WTC11 (cell line): ENCODE results near the gene POLD1. TPM values are rescaled to one million over a fixed set of nuclear protein-coding genes. Genes with fewer than 3 reads are reported as not detected.

Source experiments
- ATAC-seq: fragments of 200-7000 bp; cut with Tn5 transposase; 2 replicates; pipeline ENCODE4 v1.10.0; 2021; ENCODE audit warnings: mild to moderate bottlenecking, moderate library complexity
- CTCF ChIA-PET: fragments of 300-600 bp; sonication (Branson Sonifier 250); formaldehyde crosslinking; loops from one replicate; lab custom pipeline; 2021; ENCODE audit warnings: antibody characterized with exemption; lab: Charles Lee
- POLR2A ChIA-PET: fragments of 350-600 bp; sonication (Branson Sonifier 250); formaldehyde crosslinking; loops from one replicate; lab custom pipeline; 2021; ENCODE audit warnings: antibody characterized with exemption; lab: Charles Lee
- DNase-seq: peaks from one replicate; pipeline ENCODE4 v3.0.0; 2021; ENCODE audit warnings: low spot score
- H3K27ac Mint-ChIP-seq: 2 replicates; pipeline ENCODE4 v1.8.0; 2021; ENCODE audit warnings: mixed read lengths
- H3K27me3 Mint-ChIP-seq: 2 replicates; pipeline ENCODE4 v1.8.0; 2021; ENCODE audit warnings: low read depth, mild to moderate bottlenecking, moderate library complexity, mixed read lengths
- H3K36me3 Mint-ChIP-seq: 2 replicates; pipeline ENCODE4 v1.8.0; 2021; ENCODE audit warnings: mixed read lengths
- H3K4me1 Mint-ChIP-seq: 2 replicates; pipeline ENCODE4 v1.8.0; 2022; ENCODE audit warnings: mixed read lengths
- H3K4me3 Mint-ChIP-seq: 2 replicates; pipeline ENCODE4 v1.8.0; 2021; ENCODE audit warnings: mild to moderate bottlenecking, moderate library complexity, mixed read lengths
- H3K9me3 Mint-ChIP-seq: 2 replicates; pipeline ENCODE4 v1.8.0; 2021; ENCODE audit warnings: mixed read lengths
- ATF1 ChIP-seq: sonication (generic); formaldehyde crosslinking; IDR thresholded peaks from 2 replicates; pipeline ENCODE4 v1.8.1; 2023; ENCODE audit warnings: mild to moderate bottlenecking, moderate library complexity, missing genetic modification reagents
- ATF2 ChIP-seq: sonication (generic); formaldehyde crosslinking; IDR thresholded peaks from 2 replicates; pipeline ENCODE4 v1.8.1; 2022; ENCODE audit warnings: low read depth, missing genetic modification reagents, borderline replicate concordance
- ELF4 ChIP-seq: sonication (generic); formaldehyde crosslinking; IDR thresholded peaks from 2 replicates; pipeline ENCODE4 v1.8.1; 2022; ENCODE audit warnings: low read depth, mild to moderate bottlenecking, moderate library complexity, missing genetic modification reagents
- ESRRA ChIP-seq: sonication (generic); formaldehyde crosslinking; IDR thresholded peaks from 2 replicates; pipeline ENCODE4 v1.8.1; 2022; ENCODE audit warnings: mild to moderate bottlenecking, missing genetic modification reagents, borderline replicate concordance
- GABPB1 ChIP-seq: sonication (generic); formaldehyde crosslinking; IDR thresholded peaks from 2 replicates; pipeline ENCODE4 v1.8.1; 2023; ENCODE audit warnings: mild to moderate bottlenecking, missing genetic modification reagents
- GTF2I ChIP-seq: fragments of 250-450 bp; sonication (Bioruptor Pico); conservative IDR thresholded peaks from 2 replicates; pipeline ENCODE4 v1.4.0; 2021; ENCODE audit warnings: mild to moderate bottlenecking
- MYBL2 ChIP-seq: sonication (generic); formaldehyde crosslinking; IDR thresholded peaks from 2 replicates; pipeline ENCODE4 v1.8.1; 2023; ENCODE audit warnings: mild to moderate bottlenecking, moderate library complexity, missing genetic modification reagents
- NFATC4 ChIP-seq: fragments of 250-450 bp; sonication (Bioruptor Pico); IDR thresholded peaks from 2 replicates; pipeline ENCODE4 v1.9.0; 2021; ENCODE audit warnings: mild to moderate bottlenecking
- TP53 ChIP-seq: sonication (generic); formaldehyde crosslinking; IDR thresholded peaks from 2 replicates; pipeline ENCODE4 v1.8.1; 2023; ENCODE audit warnings: mild to moderate bottlenecking, missing genetic modification reagents
- total RNA-seq: library from RNA; stranded (reverse); gene quantifications from 3 replicates; pipeline ENCODE4 v1.2.3, GENCODE V29; 2021
- TF ChIP-seq, protein P1 (sequence below): fragments of 200-600 bp; IDR thresholded peaks from 2 replicates; pipeline ENCODE4 v1.8.0; 2022; ENCODE audit warnings: antibody characterized with exemption
- TF ChIP-seq, protein P2 (sequence below): sonication (generic); formaldehyde crosslinking; IDR thresholded peaks from 2 replicates; pipeline ENCODE4 v1.8.1; 2023; ENCODE audit warnings: mild to moderate bottlenecking, missing genetic modification reagents, borderline replicate concordance
- TF ChIP-seq, protein P3 (sequence below): sonication (generic); formaldehyde crosslinking; IDR thresholded peaks from 2 replicates; pipeline ENCODE4 v1.8.1; 2023; ENCODE audit warnings: mild to moderate bottlenecking, missing genetic modification reagents
- TF ChIP-seq, protein P4 (sequence below): sonication (generic); formaldehyde crosslinking; IDR thresholded peaks from 2 replicates; pipeline ENCODE4 v1.8.1; 2023; ENCODE audit warnings: mild to moderate bottlenecking, missing genetic modification reagents
- TF ChIP-seq, protein P5 (sequence below): sonication (generic); formaldehyde crosslinking; IDR thresholded peaks from 2 replicates; pipeline ENCODE4 v1.8.1; 2022; ENCODE audit warnings: missing genetic modification reagents, borderline replicate concordance

Gene POLD1
- total RNA-seq, 1 experiment from 2014 or later, result 163 TPM

- TF ChIP-seq ATF2 (CRISPR knock-in tag), result no peak
- TF ChIP-seq, protein P1, sequence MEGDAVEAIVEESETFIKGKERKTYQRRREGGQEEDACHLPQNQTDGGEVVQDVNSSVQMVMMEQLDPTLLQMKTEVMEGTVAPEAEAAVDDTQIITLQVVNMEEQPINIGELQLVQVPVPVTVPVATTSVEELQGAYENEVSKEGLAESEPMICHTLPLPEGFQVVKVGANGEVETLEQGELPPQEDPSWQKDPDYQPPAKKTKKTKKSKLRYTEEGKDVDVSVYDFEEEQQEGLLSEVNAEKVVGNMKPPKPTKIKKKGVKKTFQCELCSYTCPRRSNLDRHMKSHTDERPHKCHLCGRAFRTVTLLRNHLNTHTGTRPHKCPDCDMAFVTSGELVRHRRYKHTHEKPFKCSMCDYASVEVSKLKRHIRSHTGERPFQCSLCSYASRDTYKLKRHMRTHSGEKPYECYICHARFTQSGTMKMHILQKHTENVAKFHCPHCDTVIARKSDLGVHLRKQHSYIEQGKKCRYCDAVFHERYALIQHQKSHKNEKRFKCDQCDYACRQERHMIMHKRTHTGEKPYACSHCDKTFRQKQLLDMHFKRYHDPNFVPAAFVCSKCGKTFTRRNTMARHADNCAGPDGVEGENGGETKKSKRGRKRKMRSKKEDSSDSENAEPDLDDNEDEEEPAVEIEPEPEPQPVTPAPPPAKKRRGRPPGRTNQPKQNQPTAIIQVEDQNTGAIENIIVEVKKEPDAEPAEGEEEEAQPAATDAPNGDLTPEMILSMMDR, result no peak
- TF ChIP-seq ELF4 (CRISPR knock-in tag), result no peak
Measured at GRCh38 chr19:50365434-50366306, 18.5 kb upstream of the POLD1 start, which contains the start of gene NAPSA (continued).

- DNase-seq, result peak; percentile 92
- H3K9me3 Mint-ChIP-seq, result no peaks in the 10 kb centered on the region
- no peaks in the 10 kb centered on the region for H3K36me3 Mint-ChIP-seq
- peak overlapping the region; percentile 88 for H3K4me3 Mint-ChIP-seq
- peak overlapping the region; percentile 96 for H3K27ac Mint-ChIP-seq
- ChIA-PET CTCF (interaction anchor here (0.6 to 2.6 kb wide), 41 partner anchors 8 to 648 kb away, joined by 3 to 35 read pairs (median 4); partner anchors contain the start of genes JOSD2, KCNC3, POLD1 and SPIB), POLR2A (interaction anchor here (0.7 to 1.4 kb wide), 5 partner anchors 35 to 997 kb away, joined by 3 to 4 read pairs (median 3); partner anchors contain the start of gene KCNC3)
- peaks cover 2% of the 10 kb centered on the region; the same call in 1 of the 2 replicates for H3K4me1 Mint-ChIP-seq
- ATAC-seq, result peak; percentile 86
- H3K27me3 Mint-ChIP-seq, result peaks cover 5% of the 10 kb centered on the region
- TF ChIP-seq GABPB1 (CRISPR knock-in tag) (no peak), TP53 (CRISPR knock-in tag) (no peak), NFATC4 (CRISPR knock-in tag) (no peak), ESRRA (0 out of 2 replicates have a peak, but pooled peaks have one; percentile 23), MYBL2 (CRISPR knock-in tag) (no peak), GTF2I (no peak), ATF1 (CRISPR knock-in tag) (no peak)
- TF ChIP-seq, protein P2, sequence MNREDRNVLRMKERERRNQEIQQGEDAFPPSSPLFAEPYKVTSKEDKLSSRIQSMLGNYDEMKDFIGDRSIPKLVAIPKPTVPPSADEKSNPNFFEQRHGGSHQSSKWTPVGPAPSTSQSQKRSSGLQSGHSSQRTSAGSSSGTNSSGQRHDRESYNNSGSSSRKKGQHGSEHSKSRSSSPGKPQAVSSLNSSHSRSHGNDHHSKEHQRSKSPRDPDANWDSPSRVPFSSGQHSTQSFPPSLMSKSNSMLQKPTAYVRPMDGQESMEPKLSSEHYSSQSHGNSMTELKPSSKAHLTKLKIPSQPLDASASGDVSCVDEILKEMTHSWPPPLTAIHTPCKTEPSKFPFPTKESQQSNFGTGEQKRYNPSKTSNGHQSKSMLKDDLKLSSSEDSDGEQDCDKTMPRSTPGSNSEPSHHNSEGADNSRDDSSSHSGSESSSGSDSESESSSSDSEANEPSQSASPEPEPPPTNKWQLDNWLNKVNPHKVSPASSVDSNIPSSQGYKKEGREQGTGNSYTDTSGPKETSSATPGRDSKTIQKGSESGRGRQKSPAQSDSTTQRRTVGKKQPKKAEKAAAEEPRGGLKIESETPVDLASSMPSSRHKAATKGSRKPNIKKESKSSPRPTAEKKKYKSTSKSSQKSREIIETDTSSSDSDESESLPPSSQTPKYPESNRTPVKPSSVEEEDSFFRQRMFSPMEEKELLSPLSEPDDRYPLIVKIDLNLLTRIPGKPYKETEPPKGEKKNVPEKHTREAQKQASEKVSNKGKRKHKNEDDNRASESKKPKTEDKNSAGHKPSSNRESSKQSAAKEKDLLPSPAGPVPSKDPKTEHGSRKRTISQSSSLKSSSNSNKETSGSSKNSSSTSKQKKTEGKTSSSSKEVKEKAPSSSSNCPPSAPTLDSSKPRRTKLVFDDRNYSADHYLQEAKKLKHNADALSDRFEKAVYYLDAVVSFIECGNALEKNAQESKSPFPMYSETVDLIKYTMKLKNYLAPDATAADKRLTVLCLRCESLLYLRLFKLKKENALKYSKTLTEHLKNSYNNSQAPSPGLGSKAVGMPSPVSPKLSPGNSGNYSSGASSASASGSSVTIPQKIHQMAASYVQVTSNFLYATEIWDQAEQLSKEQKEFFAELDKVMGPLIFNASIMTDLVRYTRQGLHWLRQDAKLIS, result no peak
- TF ChIP-seq, protein P3, sequence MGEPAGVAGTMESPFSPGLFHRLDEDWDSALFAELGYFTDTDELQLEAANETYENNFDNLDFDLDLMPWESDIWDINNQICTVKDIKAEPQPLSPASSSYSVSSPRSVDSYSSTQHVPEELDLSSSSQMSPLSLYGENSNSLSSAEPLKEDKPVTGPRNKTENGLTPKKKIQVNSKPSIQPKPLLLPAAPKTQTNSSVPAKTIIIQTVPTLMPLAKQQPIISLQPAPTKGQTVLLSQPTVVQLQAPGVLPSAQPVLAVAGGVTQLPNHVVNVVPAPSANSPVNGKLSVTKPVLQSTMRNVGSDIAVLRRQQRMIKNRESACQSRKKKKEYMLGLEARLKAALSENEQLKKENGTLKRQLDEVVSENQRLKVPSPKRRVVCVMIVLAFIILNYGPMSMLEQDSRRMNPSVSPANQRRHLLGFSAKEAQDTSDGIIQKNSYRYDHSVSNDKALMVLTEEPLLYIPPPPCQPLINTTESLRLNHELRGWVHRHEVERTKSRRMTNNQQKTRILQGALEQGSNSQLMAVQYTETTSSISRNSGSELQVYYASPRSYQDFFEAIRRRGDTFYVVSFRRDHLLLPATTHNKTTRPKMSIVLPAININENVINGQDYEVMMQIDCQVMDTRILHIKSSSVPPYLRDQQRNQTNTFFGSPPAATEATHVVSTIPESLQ (CRISPR knock-in tag), result no peak
- TF ChIP-seq, protein P4, sequence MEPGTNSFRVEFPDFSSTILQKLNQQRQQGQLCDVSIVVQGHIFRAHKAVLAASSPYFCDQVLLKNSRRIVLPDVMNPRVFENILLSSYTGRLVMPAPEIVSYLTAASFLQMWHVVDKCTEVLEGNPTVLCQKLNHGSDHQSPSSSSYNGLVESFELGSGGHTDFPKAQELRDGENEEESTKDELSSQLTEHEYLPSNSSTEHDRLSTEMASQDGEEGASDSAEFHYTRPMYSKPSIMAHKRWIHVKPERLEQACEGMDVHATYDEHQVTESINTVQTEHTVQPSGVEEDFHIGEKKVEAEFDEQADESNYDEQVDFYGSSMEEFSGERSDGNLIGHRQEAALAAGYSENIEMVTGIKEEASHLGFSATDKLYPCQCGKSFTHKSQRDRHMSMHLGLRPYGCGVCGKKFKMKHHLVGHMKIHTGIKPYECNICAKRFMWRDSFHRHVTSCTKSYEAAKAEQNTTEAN, result no peak
- TF ChIP-seq, protein P5, sequence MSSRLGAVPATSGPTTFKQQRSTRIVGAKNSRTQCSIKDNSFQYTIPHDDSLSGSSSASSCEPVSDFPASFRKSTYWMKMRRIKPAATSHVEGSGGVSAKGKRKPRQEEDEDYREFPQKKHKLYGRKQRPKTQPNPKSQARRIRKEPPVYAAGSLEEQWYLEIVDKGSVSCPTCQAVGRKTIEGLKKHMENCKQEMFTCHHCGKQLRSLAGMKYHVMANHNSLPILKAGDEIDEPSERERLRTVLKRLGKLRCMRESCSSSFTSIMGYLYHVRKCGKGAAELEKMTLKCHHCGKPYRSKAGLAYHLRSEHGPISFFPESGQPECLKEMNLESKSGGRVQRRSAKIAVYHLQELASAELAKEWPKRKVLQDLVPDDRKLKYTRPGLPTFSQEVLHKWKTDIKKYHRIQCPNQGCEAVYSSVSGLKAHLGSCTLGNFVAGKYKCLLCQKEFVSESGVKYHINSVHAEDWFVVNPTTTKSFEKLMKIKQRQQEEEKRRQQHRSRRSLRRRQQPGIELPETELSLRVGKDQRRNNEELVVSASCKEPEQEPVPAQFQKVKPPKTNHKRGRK (CRISPR knock-in tag), result no peak
Measured at GRCh38 chr19:50368649-50369570, 15.2 kb upstream of the POLD1 start.
